Upper lobe of left lung (tissue), 6 donors: ENCODE results near the gene HDX. TPM values are rescaled to one million over a fixed set of nuclear protein-coding genes. Genes with fewer than 3 reads are reported as not detected.
"Not testable (repeated sequence)": the region's sequence is repeated elsewhere in the genome, so short reads cannot be mapped to it uniquely, and the experiment has no call there.

Source experiments
- ATAC-seq, 2 donors: fragments of 200-7000 bp; cut with Tn5 transposase; one replicate each; pipeline ENCODE4 v1.9.1; 2022; ENCODE audit warnings: mild to moderate bottlenecking in 2 of 2, moderate library complexity in 2 of 2; ENCODE audit not compliant: low FRiP score in 2 of 2
- DNase-seq, 2 donors: peaks; one replicate each; pipeline ENCODE4 v3.0.0-alpha.2; 2019 to 2020
- H3K27ac ChIP-seq, 4 donors: fragments of 200-600 bp; sonication (generic); one replicate each; pipeline ENCODE4 v1.5.1; 2016 to 2019
- H3K27me3 ChIP-seq, 4 donors: fragments of 200-600 bp; sonication (generic); one replicate each; pipeline ENCODE4 v1.5.1; 2017 to 2019
- H3K36me3 ChIP-seq, 4 donors: fragments of 200-600 bp; sonication (generic); one replicate each; pipeline ENCODE4 v1.5.1; 2016 to 2019
- H3K4me1 ChIP-seq, 4 donors: fragments of 200-600 bp; sonication (generic); one replicate each; pipeline ENCODE4 v1.5.1; 2018 to 2019
- H3K4me3 ChIP-seq, 4 donors: fragments of 200-600 bp; sonication (generic); one replicate each; pipeline ENCODE4 v1.5.1; 2017 to 2019; ENCODE audit warnings: mild to moderate bottlenecking in 2 of 4, moderate library complexity in 1 of 4
- H3K9me3 ChIP-seq, 4 donors: fragments of 200-600 bp; sonication (generic); one replicate each; pipeline ENCODE4 v1.5.1; 2018 to 2019
- EP300 ChIP-seq, 4 donors: sonication (generic); formaldehyde crosslinking; IDR thresholded peaks; one replicate each; pipeline ENCODE4 v1.5.1; 2017; ENCODE audit warnings: antibody characterized with exemption in 4 of 4, control low read depth in 2 of 4
- POLR2A ChIP-seq, 4 donors: fragments of 450-650 bp; IDR thresholded peaks; one replicate each; pipeline ENCODE4 v1.5.1; 2016 to 2017; ENCODE audit warnings: antibody characterized with exemption in 4 of 4, mild to moderate bottlenecking in 2 of 4
- POLR2AphosphoS5 ChIP-seq, 2 donors: sonication (generic); formaldehyde crosslinking; IDR thresholded peaks; one replicate each; pipeline ENCODE4 v1.5.1; 2017; ENCODE audit warnings: antibody characterized with exemption in 2 of 2
- WGBS, 2 donors: methylation state at CpG; one replicate each; pipeline ENCODE4 v1.1.5; 2017 to 2018; 5-methylcytosine and 5-hydroxymethylcytosine counted together
- small RNA-seq, 4 donors: library from RNA; depleted of rRNA; stranded (forward); fragments of <200 nt; gene quantifications; one replicate each; pipeline ENCODE3, GENCODE V24; 2016
- total RNA-seq, 6 donors: library from RNA; depleted of rRNA in 4 of 6; stranded (reverse); fragments of >200 nt in 4 of 6; gene quantifications; one replicate each; pipeline versions ENCODE4 v1.1.0 to v1.2.1, GENCODE V29; 2016 to 2021
- TF ChIP-seq, protein P1 (sequence below), 6 experiments: fragments of 450-650 bp in 4 of 6; fragments of 200-600 bp in 2 of 6; sonication (generic) in 2 of 6; IDR thresholded peaks; one replicate each; pipeline ENCODE4 v1.5.1; 2016 to 2019; ENCODE audit warnings: antibody characterized with exemption in 6 of 6
- donor health status: DM: no; HTN: no; CAD: no; lungs with moderate emphysema.
- donor health status: DM: no; HTN: yes; CAD: no; lungs with severe emphysema.

The HDX gene
- total RNA-seq, 6 donors from 2014 or later = 1.00 to 5.8 (median 3.2) TPM

DNA sequence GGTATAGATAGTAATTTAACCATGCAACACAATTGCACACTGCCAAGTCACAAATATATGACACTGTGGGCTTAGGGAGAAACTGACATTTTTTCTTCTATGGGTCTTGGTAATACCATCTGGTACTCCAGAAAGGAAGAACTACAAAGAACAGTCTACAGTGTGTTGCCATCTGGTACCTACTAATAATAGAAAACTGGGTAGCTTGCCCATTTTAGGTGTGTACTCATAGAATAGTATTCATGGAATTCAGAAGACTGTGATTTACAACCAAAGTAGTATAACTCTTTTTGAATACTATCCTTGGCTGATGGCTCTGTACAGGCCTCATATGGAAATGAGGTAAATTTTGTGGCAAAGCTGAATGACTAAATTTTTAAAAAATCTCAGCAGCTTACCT is 181.6 kb downstream of the HDX start:
- DNase-seq = no peak
- H3K4me3 ChIP-seq = no peak overlapping the region
- ATAC-seq = no peak

DNA sequence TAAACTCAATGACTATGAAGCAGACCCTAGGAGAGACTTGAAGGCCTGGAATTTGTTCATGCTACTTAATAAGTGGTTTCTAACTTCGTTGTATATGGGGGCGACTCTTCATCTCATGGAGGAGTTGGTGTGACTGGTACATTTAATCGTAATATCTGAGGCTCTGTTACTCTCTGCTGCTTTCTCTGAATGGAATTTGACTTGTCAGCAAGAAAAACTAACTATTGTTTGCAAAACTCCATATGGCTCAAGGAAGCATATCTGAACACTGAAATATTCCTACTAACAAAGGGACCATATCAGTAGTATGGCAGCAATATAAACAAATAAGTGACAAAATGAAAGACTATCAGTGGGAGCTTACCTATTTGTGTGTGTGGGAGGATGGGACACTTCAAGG is 182.2 kb downstream of the HDX start:
- Histone ChIP-seq H3K36me3 (no peaks in the 10 kb centered on the region), H3K27me3 (no peaks in the 10 kb centered on the region), H3K4me3 (no peak overlapping the region), H3K9me3 (no peaks in the 10 kb centered on the region), H3K4me1 (no peaks in the 10 kb centered on the region), H3K27ac (no peak overlapping the region)
- no peak for DNase-seq
- WGBS, 2 donors = 55 to 70% methylated on average over 3 of the region's 3 CpGs
- ATAC-seq = no peak
- TF ChIP-seq POLR2AphosphoS5 (IDR thresholded peaks at IDR 0.05) = no peak

More for the DNA sequence above, 181.6 kb downstream of the HDX start:
- H3K27ac ChIP-seq = no peak overlapping the region
- no peak for TF ChIP-seq EP300 (IDR thresholded peaks at IDR 0.05)
- TF ChIP-seq, protein P1, sequence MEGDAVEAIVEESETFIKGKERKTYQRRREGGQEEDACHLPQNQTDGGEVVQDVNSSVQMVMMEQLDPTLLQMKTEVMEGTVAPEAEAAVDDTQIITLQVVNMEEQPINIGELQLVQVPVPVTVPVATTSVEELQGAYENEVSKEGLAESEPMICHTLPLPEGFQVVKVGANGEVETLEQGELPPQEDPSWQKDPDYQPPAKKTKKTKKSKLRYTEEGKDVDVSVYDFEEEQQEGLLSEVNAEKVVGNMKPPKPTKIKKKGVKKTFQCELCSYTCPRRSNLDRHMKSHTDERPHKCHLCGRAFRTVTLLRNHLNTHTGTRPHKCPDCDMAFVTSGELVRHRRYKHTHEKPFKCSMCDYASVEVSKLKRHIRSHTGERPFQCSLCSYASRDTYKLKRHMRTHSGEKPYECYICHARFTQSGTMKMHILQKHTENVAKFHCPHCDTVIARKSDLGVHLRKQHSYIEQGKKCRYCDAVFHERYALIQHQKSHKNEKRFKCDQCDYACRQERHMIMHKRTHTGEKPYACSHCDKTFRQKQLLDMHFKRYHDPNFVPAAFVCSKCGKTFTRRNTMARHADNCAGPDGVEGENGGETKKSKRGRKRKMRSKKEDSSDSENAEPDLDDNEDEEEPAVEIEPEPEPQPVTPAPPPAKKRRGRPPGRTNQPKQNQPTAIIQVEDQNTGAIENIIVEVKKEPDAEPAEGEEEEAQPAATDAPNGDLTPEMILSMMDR (IDR thresholded peaks at IDR 0.05) = no peak
- TF ChIP-seq POLR2A (IDR thresholded peaks at IDR 0.05) = no peak
- no peak for TF ChIP-seq POLR2AphosphoS5 (IDR thresholded peaks at IDR 0.05)
- H3K36me3 ChIP-seq = no peaks in the 10 kb centered on the region
- no peaks in the 10 kb centered on the region for H3K9me3 ChIP-seq
- H3K27me3 ChIP-seq = no peaks in the 10 kb centered on the region
- no peaks in the 10 kb centered on the region for H3K4me1 ChIP-seq

DNA sequence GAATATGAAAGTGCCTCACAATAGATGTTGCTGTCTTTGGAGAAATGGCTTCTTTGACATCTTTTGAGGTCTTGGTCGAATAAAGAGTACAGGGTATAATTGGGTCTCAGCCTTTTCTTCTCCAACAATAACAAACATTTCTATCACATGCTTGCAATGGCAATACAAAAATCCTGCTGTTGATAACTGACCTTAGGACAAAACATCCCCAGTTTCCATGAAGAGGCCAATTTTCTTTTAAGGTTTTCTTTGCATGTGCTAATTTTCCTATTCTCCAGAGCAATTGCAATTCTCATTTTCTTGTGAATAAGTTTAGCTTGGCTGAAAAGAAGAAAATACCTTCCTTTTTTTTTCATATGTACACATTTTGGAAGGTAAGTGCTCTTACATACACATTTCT is 183.6 kb downstream of the HDX start:
- no peak for DNase-seq
- Histone ChIP-seq H3K4me1 (no peaks in the 10 kb centered on the region), H3K27me3 (no peaks in the 10 kb centered on the region), H3K9me3 (no peaks in the 10 kb centered on the region), H3K27ac (no peak overlapping the region), H3K4me3 (no peak overlapping the region), H3K36me3 (no peaks in the 10 kb centered on the region)
- TF ChIP-seq POLR2A (IDR thresholded peaks at IDR 0.05) = no peak
- TF ChIP-seq, protein P1 (IDR thresholded peaks at IDR 0.05) = no peak
- no peak for TF ChIP-seq POLR2AphosphoS5 (IDR thresholded peaks at IDR 0.05)
- no peak for TF ChIP-seq EP300 (IDR thresholded peaks at IDR 0.05)
- ATAC-seq = no peak
- WGBS, 2 donors = 50 to 93% methylated on average over 1 of the region's 1 CpG

DNA sequence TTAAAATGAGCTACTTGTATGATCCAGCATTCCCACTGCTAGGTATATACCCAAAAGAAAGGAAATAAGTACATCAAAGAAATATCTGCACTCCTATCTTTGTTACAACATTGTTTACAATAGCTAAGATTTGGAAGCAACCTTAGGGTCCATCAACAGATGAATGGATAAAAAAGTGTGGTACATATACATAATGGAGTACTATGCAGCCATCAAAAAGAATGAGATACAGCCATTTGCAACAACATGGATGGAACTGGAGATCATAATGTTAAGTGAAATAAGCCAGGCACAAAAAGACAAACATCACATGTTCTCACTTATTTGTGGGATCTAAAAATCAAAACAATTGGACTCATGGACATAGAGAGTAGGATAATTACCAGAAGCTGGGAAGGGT is 186.3 kb downstream of the HDX start:
- H3K9me3 ChIP-seq, H3K4me3 ChIP-seq, DNase-seq, ATAC-seq, H3K27ac ChIP-seq, H3K27me3 ChIP-seq, H3K36me3 ChIP-seq, H3K4me1 ChIP-seq: not testable (repeated sequence)

Small RNAs within 50 kb of the gene (small RNA-seq; reads per million reads assigned to genes)
- 0 reads per million in 4 donors for gene AL450471.1
